ENCODE data around the gene DBN1. TPM values are rescaled to one million over a fixed set of nuclear protein-coding genes. Genes with fewer than 3 reads are reported as not detected.

Gene DBN1
- total RNA-seq, 1 donor from 2014 or later = 369 TPM

- Mint-ChIP-seq H3K27ac (no peak overlapping the region), H3K4me1 (no peaks in the 10 kb centered on the region)
Measured at GRCh38 chr5:177508221-177508611, 34.8 kb upstream of the DBN1 start.

GRCh38 chr5:177507596-177508220 is 34.3 kb upstream of the DBN1 start:
- H3K27ac Mint-ChIP-seq = no peak overlapping the region
- TF ChIP-seq, protein P1, sequence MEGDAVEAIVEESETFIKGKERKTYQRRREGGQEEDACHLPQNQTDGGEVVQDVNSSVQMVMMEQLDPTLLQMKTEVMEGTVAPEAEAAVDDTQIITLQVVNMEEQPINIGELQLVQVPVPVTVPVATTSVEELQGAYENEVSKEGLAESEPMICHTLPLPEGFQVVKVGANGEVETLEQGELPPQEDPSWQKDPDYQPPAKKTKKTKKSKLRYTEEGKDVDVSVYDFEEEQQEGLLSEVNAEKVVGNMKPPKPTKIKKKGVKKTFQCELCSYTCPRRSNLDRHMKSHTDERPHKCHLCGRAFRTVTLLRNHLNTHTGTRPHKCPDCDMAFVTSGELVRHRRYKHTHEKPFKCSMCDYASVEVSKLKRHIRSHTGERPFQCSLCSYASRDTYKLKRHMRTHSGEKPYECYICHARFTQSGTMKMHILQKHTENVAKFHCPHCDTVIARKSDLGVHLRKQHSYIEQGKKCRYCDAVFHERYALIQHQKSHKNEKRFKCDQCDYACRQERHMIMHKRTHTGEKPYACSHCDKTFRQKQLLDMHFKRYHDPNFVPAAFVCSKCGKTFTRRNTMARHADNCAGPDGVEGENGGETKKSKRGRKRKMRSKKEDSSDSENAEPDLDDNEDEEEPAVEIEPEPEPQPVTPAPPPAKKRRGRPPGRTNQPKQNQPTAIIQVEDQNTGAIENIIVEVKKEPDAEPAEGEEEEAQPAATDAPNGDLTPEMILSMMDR (IDR thresholded peaks at IDR 0.05; ENCODE audit: unreplicated experiment) = no peak
- DNase-seq (ENCODE audit: low spot score in 2 of 2, unreplicated experiment in 2 of 2) = no peak
- H3K27me3 Mint-ChIP-seq (ENCODE audit: low read depth) = no peaks in the 10 kb centered on the region
- no peaks in the 10 kb centered on the region for H3K4me1 Mint-ChIP-seq
- H3K36me3 Mint-ChIP-seq = peaks cover 9% of the 10 kb centered on the region
- H3K9me3 Mint-ChIP-seq = no peaks in the 10 kb centered on the region
- no peak overlapping the region for H3K4me3 Mint-ChIP-seq

More at GRCh38 chr5:177508221-177508611, 34.8 kb upstream of the DBN1 start:
- Mint-ChIP-seq H3K27me3 (ENCODE audit: low read depth) (no peaks in the 10 kb centered on the region), H3K4me3 (no peak overlapping the region), H3K9me3 (no peaks in the 10 kb centered on the region), H3K36me3 (peaks cover 14% of the 10 kb centered on the region)
- TF ChIP-seq, protein P1 (IDR thresholded peaks at IDR 0.05; ENCODE audit: unreplicated experiment) = no peak
- no peak for DNase-seq (ENCODE audit: low spot score in 2 of 2, unreplicated experiment in 2 of 2)

- Mint-ChIP-seq H3K27me3 (ENCODE audit: low read depth) (no peaks in the 10 kb centered on the region), H3K27ac (no peak overlapping the region), H3K4me1 (no peaks in the 10 kb centered on the region), H3K36me3 (peaks cover 9% of the 10 kb centered on the region), H3K4me3 (no peak overlapping the region), H3K9me3 (no peaks in the 10 kb centered on the region)
- TF ChIP-seq, protein P1 (IDR thresholded peaks at IDR 0.05; ENCODE audit: unreplicated experiment) = peak; percentile 23
- DNase-seq (ENCODE audit: low spot score in 2 of 2, unreplicated experiment in 2 of 2) = no peak
Measured at GRCh38 chr5:177507165-177507564, 33.7 kb upstream of the DBN1 start.

DNA sequence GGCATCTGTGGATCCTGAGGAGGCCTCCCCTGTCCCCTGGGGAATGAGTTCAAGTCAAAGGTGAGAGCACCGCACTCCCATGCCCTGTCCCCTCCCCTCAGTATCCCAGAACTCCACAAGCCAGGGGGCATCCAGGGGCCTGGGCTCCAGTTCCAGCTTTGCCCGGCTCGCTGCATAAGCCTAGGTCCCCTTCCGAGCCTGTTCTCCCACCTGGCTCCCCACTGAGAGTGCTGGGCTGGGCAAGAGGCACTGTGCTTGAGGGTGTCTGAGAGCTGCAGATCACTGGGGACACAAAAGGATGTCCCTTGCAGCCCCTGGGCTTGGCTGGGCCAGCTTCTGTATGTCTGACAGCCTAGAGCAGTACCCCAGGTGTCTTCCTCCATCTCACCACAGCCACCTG is 31.6 kb upstream of the DBN1 start:
- TF ChIP-seq, protein P1 (IDR thresholded peaks at IDR 0.05; ENCODE audit: unreplicated experiment) = no peak
- Mint-ChIP-seq H3K9me3 (no peaks in the 10 kb centered on the region), H3K4me1 (peaks cover 7% of the 10 kb centered on the region), H3K27ac (no peak overlapping the region), H3K27me3 (ENCODE audit: low read depth) (no peaks in the 10 kb centered on the region), H3K4me3 (no peak overlapping the region), H3K36me3 (peaks cover 6% of the 10 kb centered on the region)
- DNase-seq (ENCODE audit: low spot score in 2 of 2, unreplicated experiment in 2 of 2) = no peak

DNA sequence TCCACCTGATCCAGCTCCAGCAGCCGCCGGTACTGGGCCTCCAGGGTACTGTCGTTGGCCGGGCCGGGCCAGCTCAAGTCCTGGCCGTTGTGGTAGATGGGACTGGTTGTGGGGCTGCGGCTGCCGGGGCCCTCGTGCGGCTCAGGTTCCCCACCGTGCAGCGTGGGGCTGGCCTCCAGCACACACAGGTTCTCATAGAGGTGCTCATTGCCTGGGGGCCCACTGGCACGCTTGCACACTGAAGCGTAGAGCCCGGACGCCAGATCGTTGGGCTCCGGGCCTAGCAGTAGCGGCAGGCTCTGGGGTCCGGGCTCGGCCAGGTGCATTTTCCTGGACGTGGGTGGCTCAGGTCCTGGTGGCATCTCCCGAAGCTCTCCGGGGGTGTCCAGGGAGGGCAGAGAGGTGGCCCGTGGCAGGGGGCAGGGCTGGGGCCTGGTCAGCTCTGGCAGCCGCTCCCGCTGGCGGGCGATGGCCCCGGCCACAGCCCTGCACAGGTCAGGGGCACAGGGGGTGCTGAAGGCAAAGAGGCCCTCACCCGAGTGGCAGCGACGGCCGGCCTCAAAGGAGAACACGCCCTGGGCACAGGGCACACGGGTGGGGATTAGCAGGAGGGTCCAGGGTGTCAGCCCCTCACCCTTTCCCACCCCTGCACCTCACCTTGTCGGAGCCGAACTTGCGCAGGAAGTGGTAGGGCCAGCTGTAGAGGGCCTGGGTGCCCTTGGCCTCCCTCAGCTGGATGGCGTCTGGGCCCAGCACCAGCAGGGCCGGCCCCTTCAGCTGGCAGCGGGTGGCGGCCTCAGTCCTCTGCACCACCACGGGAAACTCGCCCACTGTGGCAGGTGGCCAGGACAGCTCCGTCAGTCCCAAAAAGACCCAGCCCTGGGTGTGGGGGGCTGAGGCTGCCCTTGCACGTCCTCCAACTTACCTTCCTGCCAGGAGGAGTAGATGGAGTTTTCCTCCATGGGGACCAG is 30.9 kb upstream of the DBN1 start:
- TF ChIP-seq, protein P1 (IDR thresholded peaks at IDR 0.05; ENCODE audit: unreplicated experiment) = no peak
- Mint-ChIP-seq H3K27me3 (ENCODE audit: low read depth) (no peaks in the 10 kb centered on the region), H3K36me3 (peaks cover 6% of the 10 kb centered on the region), H3K4me1 (peaks cover 14% of the 10 kb centered on the region), H3K9me3 (no peaks in the 10 kb centered on the region), H3K4me3 (no peak overlapping the region), H3K27ac (no peak overlapping the region)
- DNase-seq (ENCODE audit: low spot score in 2 of 2, unreplicated experiment in 2 of 2) = no peak
